GM21576 (cell line): ENCODE data around the gene MTERF4.
"Not testable (repeated sequence)": the region's sequence is repeated elsewhere in the genome, so short reads cannot be mapped to it uniquely, and the experiment has no call there.

Source experiments
- ATAC-seq: cut with Tn5 transposase; IDR thresholded peaks from one replicate; pipeline ENCODE4 v1.9.1; 2021; ENCODE audit warnings: mild to moderate bottlenecking, moderate library complexity; ENCODE audit not compliant: unreplicated experiment

Gene MTERF4

GRCh38 chr2:241112046-241112445 is 10.0 kb upstream of the MTERF4 start:
- no peak for ATAC-seq

- peak; percentile 39 for ATAC-seq
Observed at GRCh38 chr2:241111440-241111805, 9.3 kb upstream of the MTERF4 start.

GRCh38 chr2:241110607-241111439 is 8.7 kb upstream of the MTERF4 start:
- ATAC-seq: peak; percentile 40

GRCh38 chr2:241110089-241110606 is 8.1 kb upstream of the MTERF4 start:
- no peak for ATAC-seq

GRCh38 chr2:241109210-241110088 is 7.4 kb upstream of the MTERF4 start:
- no peak for ATAC-seq

GRCh38 chr2:241108271-241109209 is 6.5 kb upstream of the MTERF4 start:
- ATAC-seq: no peak

GRCh38 chr2:241107031-241107783 is 5.1 kb upstream of the MTERF4 start:
- ATAC-seq: no peak

- no peak for ATAC-seq
Observed at GRCh38 chr2:241105641-241106040, 3.6 kb upstream of the MTERF4 start.

- ATAC-seq: not testable (repeated sequence)
Observed at GRCh38 chr2:241104611-241105010, 2.5 kb upstream of the MTERF4 start.

- ATAC-seq: no peak
Observed at GRCh38 chr2:241103176-241103595, 1.1 kb upstream of the MTERF4 start.

GRCh38 chr2:241099246-241099645 is 2.8 kb downstream of the MTERF4 start:
- ATAC-seq: no peak

- ATAC-seq: no peak
Observed at GRCh38 chr2:241096979-241097378, 5.1 kb downstream of the MTERF4 start.

- ATAC-seq: no peak
Observed at GRCh38 chr2:241095594-241096290, 6.3 kb downstream of the MTERF4 start.

- ATAC-seq: no peak
Observed at GRCh38 chr2:241094924-241095420, 7.1 kb downstream of the MTERF4 start.

GRCh38 chr2:241094172-241094571 is 7.9 kb downstream of the MTERF4 start:
- no peak for ATAC-seq

- not testable (repeated sequence) for ATAC-seq
Observed at GRCh38 chr2:241093133-241093781, 8.8 kb downstream of the MTERF4 start.

- ATAC-seq: no peak
Observed at GRCh38 chr2:241092677-241093076, 9.4 kb downstream of the MTERF4 start.

GRCh38 chr2:241091734-241092445 is 10.2 kb downstream of the MTERF4 start:
- ATAC-seq: no peak
